ENCODE results near the gene ARPC3. TPM values are rescaled to one million over a fixed set of nuclear protein-coding genes. Genes with fewer than 3 reads are reported as not detected.
A peak's percentile ranks its signal among the peaks of the same experiment; 100 is the strongest.
"Not testable (repeated sequence)": the region's sequence is repeated elsewhere in the genome, so short reads cannot be mapped to it uniquely, and the experiment has no call there.

Gene ARPC3
- total RNA-seq, 2 experiments from 2014 or later: 279 to 311 TPM

DNA sequence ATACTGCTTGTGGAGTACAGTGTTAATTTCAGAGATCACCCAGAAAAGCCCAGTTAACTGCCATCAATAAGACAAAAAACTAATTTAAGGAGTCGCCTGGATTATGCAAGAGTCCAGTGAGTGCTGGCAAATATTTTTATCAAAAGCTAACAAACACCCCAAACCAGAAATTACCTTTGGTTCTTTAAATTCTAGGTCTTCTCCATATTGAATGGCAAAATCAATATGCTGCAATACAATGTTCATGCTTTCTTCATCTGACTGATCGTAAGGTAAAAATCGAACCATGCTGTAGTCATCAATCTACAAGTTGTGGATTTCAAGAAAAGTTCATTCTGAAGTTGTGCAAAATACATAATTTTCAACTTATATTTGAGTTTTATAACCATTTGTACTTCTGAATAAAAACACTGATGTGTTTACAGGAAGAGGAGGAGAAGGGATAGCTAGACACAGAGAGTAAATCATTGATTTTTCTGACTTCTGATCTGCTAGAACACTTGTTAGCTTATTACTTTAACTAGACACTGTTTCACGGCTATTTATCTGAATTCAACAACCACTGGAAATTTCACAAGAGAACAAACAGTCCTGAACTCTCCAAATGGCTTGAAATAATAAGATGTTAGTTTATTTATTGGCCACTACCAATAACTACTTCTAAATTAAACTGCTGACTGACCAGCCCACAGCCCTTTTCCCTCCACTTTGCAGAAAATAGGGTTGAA lies 3.6 kb upstream of the ARPC3 start:
- Mint-ChIP-seq H3K9me3 (no peaks in the 10 kb centered on the region), H3K36me3 (ENCODE audit: low read depth) (peaks cover 27% of the 10 kb centered on the region), H3K4me3 (no peak overlapping the region), H3K27me3 (ENCODE audit: low read depth) (no peaks in the 10 kb centered on the region), H3K4me1 (ENCODE audit: low read depth) (peaks cover 16% of the 10 kb centered on the region), H3K27ac (no peak overlapping the region)
- no peak for DNase-seq
- CTCF ChIA-PET: interaction anchor here (0.9 to 5.6 kb wide), 4 partner anchors 15 to 149 kb away, joined by 3 to 30 read pairs (median 11); partner anchors contain the start of genes FAM216A and GPN3
- intact Hi-C loops (cut with micrococcal nuclease): loop anchor here (5.0 kb wide), 1 partner anchor 171 kb away; the partner anchor contains the start of gene ATP2A2

DNA sequence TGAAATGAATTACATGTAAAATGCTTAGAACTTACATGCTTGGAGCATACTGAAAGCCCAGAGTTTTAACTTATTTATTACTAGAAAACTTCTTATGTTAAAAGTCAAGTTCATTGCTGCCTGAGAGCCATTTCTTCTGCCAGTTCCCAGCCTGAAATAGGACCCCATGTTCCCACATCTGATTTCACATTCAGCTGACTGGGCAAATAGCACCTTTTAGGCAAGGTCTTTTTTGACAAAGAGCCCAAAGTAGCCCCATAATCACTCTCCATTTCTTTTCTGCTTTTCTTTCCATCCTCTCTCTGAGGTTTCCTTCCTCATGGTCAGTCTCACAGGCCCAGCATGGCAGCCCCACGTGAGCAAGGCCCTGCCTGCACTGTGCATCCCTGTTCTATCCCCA lies 1.1 kb upstream of the ARPC3 start:
- H3K9me3 Mint-ChIP-seq: no peaks in the 10 kb centered on the region
- DNase-seq: no peak
- peak overlapping the region; percentile 100 for H3K27ac Mint-ChIP-seq
- peak overlapping the region; percentile 100 for H3K4me3 Mint-ChIP-seq
- peaks cover 29% of the 10 kb centered on the region for H3K36me3 Mint-ChIP-seq (ENCODE audit: low read depth)
- intact Hi-C loops (cut with micrococcal nuclease): loop anchor here (2.0 to 5.0 kb wide), 2 partner anchors 62 to 169 kb away; partner anchors contain the start of gene ATP2A2
- CTCF ChIA-PET: interaction anchor here (1.0 to 5.6 kb wide), 9 partner anchors 15 to 156 kb away, joined by 4 to 50 read pairs (median 6); partner anchors contain the start of genes FAM216A and GPN3
- peaks cover 32% of the 10 kb centered on the region for H3K4me1 Mint-ChIP-seq (ENCODE audit: low read depth)
- H3K27me3 Mint-ChIP-seq (ENCODE audit: low read depth): no peaks in the 10 kb centered on the region

DNA sequence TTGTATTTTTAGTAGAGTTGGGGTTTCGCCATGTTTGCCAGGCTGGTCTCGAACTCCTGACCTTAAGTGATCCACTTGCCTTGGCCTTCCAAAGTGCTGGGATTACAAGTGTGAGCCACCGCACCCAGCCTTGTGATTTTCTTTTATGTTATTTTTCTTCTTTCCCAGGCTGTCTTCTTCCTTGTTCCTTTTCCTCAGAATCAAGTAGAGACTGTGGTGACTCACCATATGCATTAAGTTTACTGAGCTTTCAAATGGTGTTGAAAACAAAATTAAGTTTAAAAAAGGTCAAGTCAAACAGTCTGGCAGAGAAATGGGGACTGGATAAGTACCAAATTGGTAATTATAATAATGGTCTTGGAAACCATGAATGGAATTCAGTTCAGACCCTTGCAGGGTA lies 5.7 kb downstream of the ARPC3 start:
- intact Hi-C loops (cut with micrococcal nuclease): no loop called here
- peaks cover 24% of the 10 kb centered on the region for H3K36me3 Mint-ChIP-seq (ENCODE audit: low read depth)
- no peak overlapping the region for H3K27ac Mint-ChIP-seq
- no peak overlapping the region for H3K4me3 Mint-ChIP-seq
- no peak for DNase-seq
- H3K27me3 Mint-ChIP-seq (ENCODE audit: low read depth): no peaks in the 10 kb centered on the region
- H3K9me3 Mint-ChIP-seq: no peaks in the 10 kb centered on the region
- CTCF ChIA-PET: no interaction called here
- peaks cover 32% of the 10 kb centered on the region for H3K4me1 Mint-ChIP-seq (ENCODE audit: low read depth)

DNA sequence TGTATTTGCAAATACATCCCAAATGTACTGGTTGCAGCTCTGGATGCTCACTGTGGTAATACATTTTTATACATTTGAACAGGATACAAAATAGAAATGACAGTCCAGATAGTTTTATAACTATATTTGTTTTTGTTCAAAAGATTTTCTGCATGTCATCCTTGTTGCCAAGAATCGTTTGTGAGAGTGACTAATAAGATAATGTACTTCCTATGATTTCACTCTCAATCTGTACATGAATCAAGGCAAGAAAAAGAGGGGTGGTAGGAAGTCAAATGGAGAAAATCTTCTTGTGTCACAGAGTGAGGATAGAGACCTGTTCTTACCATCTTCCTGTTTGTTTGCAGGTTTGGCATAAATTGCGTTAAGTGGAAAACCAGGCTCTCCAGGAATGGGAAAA lies 13.9 kb downstream of the ARPC3 start:
- no peaks in the 10 kb centered on the region for H3K27me3 Mint-ChIP-seq (ENCODE audit: low read depth)
- peaks cover 25% of the 10 kb centered on the region for H3K36me3 Mint-ChIP-seq (ENCODE audit: low read depth)
- H3K4me3 Mint-ChIP-seq: no peak overlapping the region
- DNase-seq: no peak
- CTCF ChIA-PET: no interaction called here
- no peaks in the 10 kb centered on the region for H3K9me3 Mint-ChIP-seq
- intact Hi-C loops (cut with micrococcal nuclease): no loop called here
- H3K27ac Mint-ChIP-seq: peak overlapping the region; percentile 71
- peaks cover 3% of the 10 kb centered on the region for H3K4me1 Mint-ChIP-seq (ENCODE audit: low read depth)

DNA sequence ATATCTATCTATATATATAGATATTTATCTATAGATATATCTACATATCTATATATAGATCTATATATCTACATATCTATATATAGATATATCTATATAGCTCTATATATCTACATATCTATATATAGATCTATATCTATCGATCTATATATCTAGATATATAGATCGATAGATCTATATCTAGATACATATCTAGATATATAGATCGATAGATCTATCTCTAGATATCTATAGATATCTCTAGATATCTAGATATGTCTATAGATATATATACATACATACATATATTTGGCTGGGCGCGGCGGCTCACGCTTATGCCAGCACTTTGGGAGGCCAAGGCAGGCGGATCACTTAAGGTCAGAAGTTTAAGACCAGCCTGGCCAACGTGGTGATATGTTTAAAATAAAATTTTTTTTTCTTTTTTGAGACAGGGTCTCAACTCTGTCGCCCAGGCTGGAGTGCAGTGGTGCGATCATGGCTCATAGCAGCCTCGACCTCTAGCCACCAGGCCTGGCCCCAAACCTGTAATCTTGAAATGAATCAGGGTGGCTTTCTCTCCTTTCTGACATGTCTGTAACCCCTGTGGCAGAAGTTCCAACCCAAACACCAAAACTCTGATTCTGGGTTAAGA lies 18.1 kb downstream of the ARPC3 start:
- intact Hi-C loops (cut with micrococcal nuclease): loop anchor here (1.0 kb wide), 3 partner anchors 29 to 332 kb away; partner anchors contain the start of gene ANAPC7
- Mint-ChIP-seq H3K4me1 (ENCODE audit: low read depth) (peaks cover 3% of the 10 kb centered on the region), H3K27ac (peak overlapping the region; percentile 36), H3K27me3 (ENCODE audit: low read depth) (no peaks in the 10 kb centered on the region), H3K4me3 (no peak overlapping the region), H3K36me3 (ENCODE audit: low read depth) (peaks cover 15% of the 10 kb centered on the region), H3K9me3 (no peaks in the 10 kb centered on the region)
- DNase-seq: peak; percentile 31
- CTCF ChIA-PET: interaction anchor here (0.6 to 2.8 kb wide), 56 partner anchors 9 to 771 kb away, joined by 3 to 30 read pairs (median 5); partner anchors contain the start of genes ARPC3, FAM216A, GPN3 and IFT81

DNA sequence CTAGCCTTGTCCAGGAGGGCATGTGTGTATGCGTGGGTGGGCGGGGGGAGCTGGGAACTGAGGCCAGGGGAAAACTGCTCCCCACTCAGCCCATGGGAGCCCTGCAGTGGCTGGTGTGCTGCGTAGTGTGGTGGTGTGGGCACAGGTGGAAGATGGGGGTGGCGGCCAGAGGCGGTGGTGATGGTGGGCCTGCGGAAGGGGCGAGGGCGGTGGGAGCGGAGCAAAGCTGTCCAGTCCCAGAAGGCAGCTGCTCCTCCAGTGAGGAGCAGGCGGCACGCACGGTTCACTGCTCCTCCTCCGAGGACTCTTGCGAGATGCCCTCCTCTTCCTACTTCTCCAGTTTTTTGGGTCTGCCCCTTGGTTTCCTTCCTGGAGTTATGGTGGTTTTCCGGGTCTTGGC lies 20.5 kb downstream of the ARPC3 start:
- H3K4me1 Mint-ChIP-seq (ENCODE audit: low read depth); H3K27ac Mint-ChIP-seq; H3K9me3 Mint-ChIP-seq; H3K27me3 Mint-ChIP-seq (ENCODE audit: low read depth); H3K4me3 Mint-ChIP-seq; intact Hi-C loops (cut with micrococcal nuclease); DNase-seq; H3K36me3 Mint-ChIP-seq (ENCODE audit: low read depth): not testable (repeated sequence)
- CTCF ChIA-PET: interaction anchor here (2.8 kb wide), 1 partner anchor 330 kb away, joined by 19 read pairs; no protein-coding TSS in a partner anchor

DNA sequence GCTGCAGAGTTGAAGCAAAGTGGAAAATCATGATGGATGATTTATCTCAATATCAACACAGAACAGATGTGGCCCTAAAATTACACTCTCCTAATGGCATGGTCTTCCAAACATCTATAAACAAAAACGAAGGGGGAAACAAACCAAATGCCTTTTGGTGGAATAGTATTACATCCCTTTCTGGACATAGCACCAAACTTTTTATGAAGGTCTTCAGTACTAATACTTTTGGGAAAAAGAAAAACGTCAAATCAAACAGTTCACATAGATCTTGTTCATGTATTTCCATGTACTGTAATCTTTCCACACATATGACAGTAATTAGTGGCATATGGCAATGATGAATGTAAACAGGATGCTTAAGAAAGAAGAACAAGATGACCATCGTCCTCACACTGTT lies 23.7 kb downstream of the ARPC3 start:
- CTCF ChIA-PET: interaction anchor here (1.2 kb wide), 1 partner anchor 326 kb away, joined by 3 read pairs; no protein-coding TSS in a partner anchor
- Mint-ChIP-seq H3K27ac (no peak overlapping the region), H3K27me3 (ENCODE audit: low read depth) (no peaks in the 10 kb centered on the region), H3K36me3 (ENCODE audit: low read depth) (no peaks in the 10 kb centered on the region), H3K4me1 (ENCODE audit: low read depth) (no peaks in the 10 kb centered on the region), H3K9me3 (no peaks in the 10 kb centered on the region), H3K4me3 (no peak overlapping the region)
- intact Hi-C loops (cut with micrococcal nuclease): no loop called here
- no peak for DNase-seq

DNA sequence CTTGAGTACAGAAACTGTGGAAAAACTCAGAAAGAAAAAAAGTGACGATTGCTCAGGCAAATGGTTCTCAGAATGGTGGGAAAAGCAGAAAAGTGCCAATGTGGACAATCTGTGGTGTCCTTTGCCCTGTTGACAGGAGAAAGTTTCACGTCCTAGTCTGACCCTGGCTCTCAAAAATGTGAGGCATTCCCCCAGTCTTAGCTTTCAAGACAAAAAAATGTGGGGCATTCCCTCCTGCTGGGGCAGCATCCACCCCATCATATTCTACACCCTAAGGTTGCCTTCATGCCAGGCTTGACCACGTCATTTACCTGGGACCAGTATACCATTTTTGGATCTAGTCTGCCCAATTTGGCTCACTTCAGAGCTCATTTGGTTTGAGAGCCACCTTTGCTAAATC lies 25.9 kb downstream of the ARPC3 start:
- no peak overlapping the region for H3K27ac Mint-ChIP-seq
- DNase-seq: no peak
- no peaks in the 10 kb centered on the region for H3K9me3 Mint-ChIP-seq
- CTCF ChIA-PET: interaction anchor here (1.7 kb wide), 1 partner anchor 324 kb away, joined by 3 read pairs; no protein-coding TSS in a partner anchor
- H3K4me1 Mint-ChIP-seq (ENCODE audit: low read depth): no peaks in the 10 kb centered on the region
- H3K36me3 Mint-ChIP-seq (ENCODE audit: low read depth): no peaks in the 10 kb centered on the region
- H3K4me3 Mint-ChIP-seq: no peak overlapping the region
- H3K27me3 Mint-ChIP-seq (ENCODE audit: low read depth): no peaks in the 10 kb centered on the region
- intact Hi-C loops (cut with micrococcal nuclease): no loop called here

DNA sequence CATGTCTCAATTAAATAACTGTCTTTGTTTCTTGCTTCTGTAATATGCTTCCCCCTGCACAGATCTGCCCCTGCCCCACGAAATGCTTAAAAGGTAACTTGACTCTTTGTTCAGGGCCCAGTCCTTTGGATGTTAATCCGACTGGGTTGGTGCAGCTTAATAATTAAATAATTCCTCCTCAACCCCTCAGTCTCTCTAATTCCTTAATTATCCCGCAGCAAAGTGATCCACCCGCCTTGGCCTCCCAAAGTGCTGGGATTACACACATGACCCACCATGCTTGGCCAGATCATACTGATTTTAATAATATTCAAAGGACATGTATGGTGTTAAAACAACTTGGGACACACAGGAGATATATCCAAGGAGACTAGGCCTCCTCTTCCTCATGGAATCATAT lies 28.4 kb downstream of the ARPC3 start:
- no peaks in the 10 kb centered on the region for H3K27me3 Mint-ChIP-seq (ENCODE audit: low read depth)
- DNase-seq: no peak
- H3K4me1 Mint-ChIP-seq (ENCODE audit: low read depth): no peaks in the 10 kb centered on the region
- H3K36me3 Mint-ChIP-seq (ENCODE audit: low read depth): no peaks in the 10 kb centered on the region
- no peak overlapping the region for H3K27ac Mint-ChIP-seq
- H3K9me3 Mint-ChIP-seq: no peaks in the 10 kb centered on the region
- no peak overlapping the region for H3K4me3 Mint-ChIP-seq
- intact Hi-C loops (cut with micrococcal nuclease): no loop called here
- CTCF ChIA-PET: interaction anchor here (2.6 kb wide), 1 partner anchor 9 kb away, joined by 17 read pairs; no protein-coding TSS in a partner anchor

DNA sequence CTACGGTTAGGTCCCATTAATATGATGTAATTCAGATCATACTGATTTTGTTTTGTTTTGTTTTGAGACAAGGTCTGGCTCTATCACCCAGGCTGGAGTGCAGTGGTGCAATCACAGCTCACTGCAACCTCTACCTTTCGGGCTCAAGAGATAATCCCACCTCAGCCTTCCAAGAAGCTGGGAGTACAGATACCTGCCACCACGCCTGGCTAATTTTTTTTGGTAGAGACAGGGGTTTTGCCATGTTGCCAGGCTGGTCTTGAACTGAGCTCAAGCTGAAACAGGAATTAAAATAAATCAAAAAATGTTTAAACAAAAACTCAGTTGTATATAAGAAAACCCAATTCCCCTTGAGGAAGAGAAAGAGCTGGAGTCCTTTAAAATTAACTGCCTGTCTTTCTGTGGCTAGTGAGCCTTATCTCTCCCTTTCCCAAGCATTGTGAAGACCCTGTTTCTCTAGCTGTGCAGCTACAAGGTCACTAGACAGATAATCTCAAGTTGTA lies 28.9 kb downstream of the ARPC3 start:
- no peak overlapping the region for H3K4me3 Mint-ChIP-seq
- H3K4me1 Mint-ChIP-seq (ENCODE audit: low read depth): no peaks in the 10 kb centered on the region
- no peaks in the 10 kb centered on the region for H3K9me3 Mint-ChIP-seq
- CTCF ChIA-PET: interaction anchor here (1.3 to 2.6 kb wide), 2 partner anchors 10 to 320 kb away, joined by 3 to 17 read pairs; no protein-coding TSS in a partner anchor
- no peaks in the 10 kb centered on the region for H3K36me3 Mint-ChIP-seq (ENCODE audit: low read depth)
- H3K27ac Mint-ChIP-seq: no peak overlapping the region
- H3K27me3 Mint-ChIP-seq (ENCODE audit: low read depth): no peaks in the 10 kb centered on the region
- intact Hi-C loops (cut with micrococcal nuclease): no loop called here
- no peak for DNase-seq

DNA sequence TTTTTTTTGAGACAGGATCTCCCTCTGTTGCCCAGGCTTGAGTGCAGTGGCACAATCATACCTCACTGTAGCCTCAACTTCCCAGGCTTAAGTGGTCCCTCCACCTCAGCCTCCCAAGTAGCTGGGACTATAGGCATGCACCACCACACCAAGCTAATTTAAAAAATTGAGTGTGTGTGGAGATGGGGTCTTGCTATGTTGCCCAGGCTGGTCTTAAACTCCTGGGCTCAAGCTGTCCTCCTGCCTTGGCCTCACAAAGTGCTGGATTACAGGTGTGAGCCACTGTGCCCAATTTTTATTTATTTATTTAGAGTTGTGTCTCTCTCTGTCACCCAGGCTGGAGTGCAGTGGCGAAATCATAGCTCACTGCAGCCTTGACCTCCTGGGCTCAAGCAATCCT lies 29.5 kb downstream of the ARPC3 start:
- H3K27me3 Mint-ChIP-seq (ENCODE audit: low read depth); H3K9me3 Mint-ChIP-seq; H3K36me3 Mint-ChIP-seq (ENCODE audit: low read depth); intact Hi-C loops (cut with micrococcal nuclease); H3K4me1 Mint-ChIP-seq (ENCODE audit: low read depth); H3K27ac Mint-ChIP-seq; H3K4me3 Mint-ChIP-seq; DNase-seq: not testable (repeated sequence)
- CTCF ChIA-PET: interaction anchor here (1.3 to 2.6 kb wide), 2 partner anchors 10 to 319 kb away, joined by 3 to 17 read pairs; no protein-coding TSS in a partner anchor

DNA sequence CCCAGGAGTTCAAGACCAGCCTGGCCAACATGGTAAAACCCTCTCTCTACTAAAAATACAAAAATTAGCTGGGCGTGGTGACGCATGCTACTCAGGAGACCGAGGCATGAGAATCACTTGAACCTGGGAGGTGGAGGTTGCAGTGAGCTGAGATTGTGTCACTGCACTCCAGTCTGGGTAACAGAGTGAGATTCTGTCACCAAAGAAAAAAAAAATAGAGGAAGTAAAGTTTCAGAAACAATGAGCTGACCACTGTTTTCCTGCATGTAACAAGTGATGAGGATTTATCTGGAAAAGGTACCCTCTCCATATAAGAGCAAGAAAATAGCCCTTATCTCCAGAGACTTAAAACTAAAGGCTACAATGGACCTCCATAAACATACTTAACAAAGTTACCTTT lies 33.0 kb downstream of the ARPC3 start:
- H3K4me1 Mint-ChIP-seq (ENCODE audit: low read depth); H3K27ac Mint-ChIP-seq; H3K27me3 Mint-ChIP-seq (ENCODE audit: low read depth); H3K36me3 Mint-ChIP-seq (ENCODE audit: low read depth); H3K9me3 Mint-ChIP-seq; DNase-seq; H3K4me3 Mint-ChIP-seq; intact Hi-C loops (cut with micrococcal nuclease): not testable (repeated sequence)
- CTCF ChIA-PET: interaction anchor here (1.3 kb wide), 1 partner anchor 14 kb away, joined by 3 read pairs; no protein-coding TSS in a partner anchor

Measured in activated naive CD4-positive, alpha-beta T cell treated with anti-CD3 and anti-CD28 coated beads for 36 hours (primary cell).